ENCODE results near the gene CRYZ.
"Not testable (repeated sequence)": the region's sequence is repeated elsewhere in the genome, so short reads cannot be mapped to it uniquely, and the experiment has no call there.

The CRYZ gene

GRCh38 chr1:74732960-74733603 lies at the start of gene CRYZ, which contains the start of gene TYW3:
Gene CRYZ, minus strand, starts transcription at chr1:74733050. Its CDS starts 8,229 bp downstream, at chr1:74724821.
Gene TYW3, plus strand, starts transcription at chr1:74733152. Its CDS starts 93 bp downstream, at chr1:74733245.
- DNase-seq (ENCODE audit: low read depth, low spot score) = peak; percentile 82

GRCh38 chr1:74780594-74780993 lies 47.7 kb upstream of the CRYZ start:
- DNase-seq (ENCODE audit: low read depth, low spot score) = no peak

GRCh38 chr1:74779750-74780149 lies 46.9 kb upstream of the CRYZ start:
- no peak for DNase-seq (ENCODE audit: low read depth, low spot score)

- no peak for DNase-seq (ENCODE audit: low read depth, low spot score)
Observed at GRCh38 chr1:74777525-74777924, 44.7 kb upstream of the CRYZ start.

GRCh38 chr1:74775735-74776134 lies 42.9 kb upstream of the CRYZ start:
- no peak for DNase-seq (ENCODE audit: low read depth, low spot score)

- DNase-seq (ENCODE audit: low read depth, low spot score) = no peak
Observed at GRCh38 chr1:74773582-74773981, 40.7 kb upstream of the CRYZ start.

- no peak for DNase-seq (ENCODE audit: low read depth, low spot score)
Observed at GRCh38 chr1:74772945-74773344, 40.1 kb upstream of the CRYZ start.

GRCh38 chr1:74771913-74772515 lies 39.2 kb upstream of the CRYZ start:
- peak; percentile 2 for DNase-seq (ENCODE audit: low read depth, low spot score)

GRCh38 chr1:74767490-74767889 lies 34.6 kb upstream of the CRYZ start:
- no peak for DNase-seq (ENCODE audit: low read depth, low spot score)

GRCh38 chr1:74766579-74766978 lies 33.7 kb upstream of the CRYZ start:
- no peak for DNase-seq (ENCODE audit: low read depth, low spot score)

- no peak for DNase-seq (ENCODE audit: low read depth, low spot score)
Observed at GRCh38 chr1:74763807-74764206, 31.0 kb upstream of the CRYZ start.

GRCh38 chr1:74756650-74757049 lies 23.8 kb upstream of the CRYZ start:
- DNase-seq (ENCODE audit: low read depth, low spot score) = not testable (repeated sequence)

GRCh38 chr1:74755475-74755874 lies 22.6 kb upstream of the CRYZ start:
- no peak for DNase-seq (ENCODE audit: low read depth, low spot score)

GRCh38 chr1:74753104-74753503 lies 20.3 kb upstream of the CRYZ start:
- no peak for DNase-seq (ENCODE audit: low read depth, low spot score)

- DNase-seq (ENCODE audit: low read depth, low spot score) = no peak
Observed at GRCh38 chr1:74748960-74749359, 16.1 kb upstream of the CRYZ start.

GRCh38 chr1:74745247-74745646 lies 12.4 kb upstream of the CRYZ start:
- DNase-seq (ENCODE audit: low read depth, low spot score) = not testable (repeated sequence)

- DNase-seq (ENCODE audit: low read depth, low spot score) = not testable (repeated sequence)
Observed at GRCh38 chr1:74740307-74740980, 7.6 kb upstream of the CRYZ start.

GRCh38 chr1:74737333-74737732 lies 4.5 kb upstream of the CRYZ start:
- no peak for DNase-seq (ENCODE audit: low read depth, low spot score)

GRCh38 chr1:74733604-74734484 lies 994 bp upstream of the CRYZ start:
- peak; percentile 15 for DNase-seq (ENCODE audit: low read depth, low spot score)

- DNase-seq (ENCODE audit: low read depth, low spot score) = not testable (repeated sequence)
Observed at GRCh38 chr1:74732071-74732946, 541 bp downstream of the CRYZ start.
